ENCODE measurements around the gene POLR2E.

POLR2E gene

GRCh38 chr19:1089126-1089771 lies 5.9 kb downstream of the POLR2E start:
- H3K27ac Mint-ChIP-seq, result no peak overlapping the region
- peaks cover under 1% of the 10 kb centered on the region for H3K27me3 Mint-ChIP-seq (ENCODE audit: low read depth)
- peaks cover 19% of the 10 kb centered on the region for H3K4me1 Mint-ChIP-seq
- peaks cover 9% of the 10 kb centered on the region for H3K36me3 Mint-ChIP-seq (ENCODE audit: low read depth)
- H3K9me3 Mint-ChIP-seq, result no peaks in the 10 kb centered on the region
- no peak for TF ChIP-seq CTCF (IDR thresholded peaks at IDR 0.05; ENCODE audit: unreplicated experiment in 3 of 3)
- no peak overlapping the region for H3K4me3 Mint-ChIP-seq

GRCh38 chr19:1088416-1089010 lies 6.7 kb downstream of the POLR2E start:
- no peak for TF ChIP-seq CTCF (IDR thresholded peaks at IDR 0.05; ENCODE audit: unreplicated experiment in 3 of 3)
- no peak overlapping the region for H3K27ac Mint-ChIP-seq
- H3K27me3 Mint-ChIP-seq (ENCODE audit: low read depth), result no peaks in the 10 kb centered on the region
- H3K9me3 Mint-ChIP-seq, result no peaks in the 10 kb centered on the region
- no peak overlapping the region for H3K4me3 Mint-ChIP-seq
- peaks cover 15% of the 10 kb centered on the region for H3K4me1 Mint-ChIP-seq
- H3K36me3 Mint-ChIP-seq (ENCODE audit: low read depth), result peaks cover 9% of the 10 kb centered on the region

GRCh38 chr19:1087813-1088415 lies 7.3 kb downstream of the POLR2E start:
- no peaks in the 10 kb centered on the region for H3K9me3 Mint-ChIP-seq
- peaks cover 9% of the 10 kb centered on the region for H3K36me3 Mint-ChIP-seq (ENCODE audit: low read depth)

GRCh38 chr19:1086613-1087012 lies 8.6 kb downstream of the POLR2E start:
- H3K9me3 Mint-ChIP-seq, result no peaks in the 10 kb centered on the region
- no peaks in the 10 kb centered on the region for H3K27me3 Mint-ChIP-seq (ENCODE audit: low read depth)
- no peak overlapping the region for H3K27ac Mint-ChIP-seq
- no peak overlapping the region for H3K4me3 Mint-ChIP-seq
- H3K4me1 Mint-ChIP-seq, result peaks cover 11% of the 10 kb centered on the region
- peaks cover 9% of the 10 kb centered on the region for H3K36me3 Mint-ChIP-seq (ENCODE audit: low read depth)
- TF ChIP-seq CTCF (IDR thresholded peaks at IDR 0.05; ENCODE audit: unreplicated experiment in 3 of 3), result no peak

More at GRCh38 chr19:1087813-1088415, 7.3 kb downstream of the POLR2E start:
- Mint-ChIP-seq H3K4me1 (peaks cover 11% of the 10 kb centered on the region), H3K4me3 (peak overlapping the region; percentile 7 to 54 (median 47)), H3K27ac (peak overlapping the region in 1 of 3 experiments; percentile 71), H3K27me3 (ENCODE audit: low read depth) (no peaks in the 10 kb centered on the region)
- no peak for TF ChIP-seq CTCF (IDR thresholded peaks at IDR 0.05; ENCODE audit: unreplicated experiment in 3 of 3)

- peaks cover 11% of the 10 kb centered on the region for H3K4me1 Mint-ChIP-seq
- peaks cover 9% of the 10 kb centered on the region for H3K36me3 Mint-ChIP-seq (ENCODE audit: low read depth)
- no peak overlapping the region for H3K27ac Mint-ChIP-seq
- no peaks in the 10 kb centered on the region for H3K27me3 Mint-ChIP-seq (ENCODE audit: low read depth)
- no peak for TF ChIP-seq CTCF (IDR thresholded peaks at IDR 0.05; ENCODE audit: unreplicated experiment in 3 of 3)
- H3K4me3 Mint-ChIP-seq, result no peak overlapping the region
- no peaks in the 10 kb centered on the region for H3K9me3 Mint-ChIP-seq
These were observed 9.3 kb downstream of the POLR2E start for GRCh38 chr19:1085676-1086442.
